Neuronal stem cell (in vitro differentiated cells): Measurements from ENCODE around the gene SREK1.

Experiments
- DNase-seq: peaks from one replicate; pipeline ENCODE4 v3.0.0-alpha.2; 2013; ENCODE audit warnings: low spot score
- H2AFZ ChIP-seq: one replicate; pipeline ENCODE4 v1.6.1; 2013; ENCODE audit warnings: mild to moderate bottlenecking, low read length, inconsistent platforms
- H2AK5ac ChIP-seq: 2 replicates; pipeline ENCODE4 v1.6.1; 2013; ENCODE audit warnings: low read depth, mild to moderate bottlenecking, inconsistent platforms, low read length, moderate library complexity, mixed read lengths
- H2BK120ac ChIP-seq: 2 replicates; pipeline ENCODE4 v1.6.1; 2013; ENCODE audit warnings: low read depth, mild to moderate bottlenecking, inconsistent platforms, low read length, moderate library complexity, mixed read lengths
- H2BK12ac ChIP-seq: one replicate; pipeline ENCODE4 v1.6.1; 2013; ENCODE audit warnings: low read length, inconsistent platforms
- H2BK15ac ChIP-seq: 2 replicates; pipeline ENCODE4 v1.6.1; 2013; ENCODE audit warnings: mild to moderate bottlenecking, low read length, inconsistent platforms, mixed read lengths
- H2BK5ac ChIP-seq: one replicate; pipeline ENCODE4 v1.6.1; 2013; ENCODE audit warnings: inconsistent platforms, mild to moderate bottlenecking, low read length, moderate library complexity
- H3K14ac ChIP-seq: one replicate; pipeline ENCODE4 v1.6.1; 2013; ENCODE audit warnings: low read length, inconsistent platforms
- H3K18ac ChIP-seq: 2 replicates; pipeline ENCODE4 v1.6.1; 2013; ENCODE audit warnings: low read length, inconsistent platforms
- H3K23ac ChIP-seq: 2 replicates; pipeline ENCODE4 v1.6.1; 2013; ENCODE audit warnings: low read depth, mild to moderate bottlenecking, mixed read lengths, low read length, inconsistent platforms; ENCODE audit not compliant: poor library complexity
- H3K27ac ChIP-seq: replicated peaks from 3 replicates; pipeline ENCODE4 v1.5.1; 2013; ENCODE audit warnings: low read length, inconsistent platforms
- H3K27me3 ChIP-seq, 3 experiments: 2 replicates each; pipeline ENCODE4 v1.6.1; 2013; ENCODE audit warnings: low read length in 3 of 3, mild to moderate bottlenecking in 2 of 3, inconsistent platforms in 1 of 3, low read depth in 1 of 3, mixed read lengths in 1 of 3, moderate library complexity in 1 of 3; ENCODE audit not compliant: control insufficient read depth in 3 of 3, insufficient read depth in 3 of 3
- H3K36me3 ChIP-seq, 2 donors: replicated peaks in 1 of 2; 2 replicates each; pipeline ENCODE4 v1.6.1; 2013; ENCODE audit warnings: low read length in 2 of 2; ENCODE audit not compliant: control insufficient read depth in 2 of 2, insufficient read depth in 2 of 2
- H3K4ac ChIP-seq: 2 replicates; pipeline ENCODE4 v1.6.1; 2013; ENCODE audit warnings: inconsistent platforms, mild to moderate bottlenecking, low read length, moderate library complexity
- H3K4me1 ChIP-seq, 2 donors: 1 replicate in 1 of 2; 2 replicates in 1 of 2; pipeline ENCODE4 v1.6.1; 2013; ENCODE audit warnings: low read length in 2 of 2, low read depth in 1 of 2; ENCODE audit not compliant: control insufficient read depth in 2 of 2, insufficient read depth in 1 of 2
- H3K4me2 ChIP-seq: one replicate; pipeline ENCODE4 v1.6.1; 2013; ENCODE audit warnings: mild to moderate bottlenecking, low read length, inconsistent platforms; ENCODE audit not compliant: insufficient read depth, poor library complexity, severe bottlenecking
- H3K4me3 ChIP-seq, 2 donors: 2 replicates each; pipeline ENCODE4 v1.5.1; 2013; ENCODE audit warnings: low read length in 2 of 2, mild to moderate bottlenecking in 2 of 2, inconsistent platforms in 1 of 2, moderate library complexity in 1 of 2
- H3K79me1 ChIP-seq: one replicate; pipeline ENCODE4 v1.6.1; 2013; ENCODE audit warnings: low read depth, mild to moderate bottlenecking, inconsistent platforms, low read length, moderate library complexity
- H3K9ac ChIP-seq: one replicate; pipeline ENCODE4 v1.6.1; 2013; ENCODE audit warnings: mild to moderate bottlenecking, low read depth, low read length, inconsistent platforms; ENCODE audit not compliant: poor library complexity
- H3K9me3 ChIP-seq, 2 donors: replicated peaks in 1 of 2; 2 replicates each; pipeline versions ENCODE3 to v1.6.1; 2013; ENCODE audit warnings: low read length in 2 of 2, mild to moderate bottlenecking in 2 of 2, inconsistent platforms in 1 of 2, low read depth in 1 of 2, mixed read lengths in 1 of 2, moderate library complexity in 1 of 2; ENCODE audit not compliant: control insufficient read depth in 2 of 2, insufficient read depth in 1 of 2
- H4K8ac ChIP-seq: one replicate; pipeline ENCODE4 v1.6.1; 2013; ENCODE audit warnings: low read depth, mild to moderate bottlenecking, inconsistent platforms, low read length, moderate library complexity
- H4K91ac ChIP-seq: one replicate; pipeline ENCODE4 v1.6.1; 2013; ENCODE audit warnings: low read length, low read depth, mild to moderate bottlenecking, inconsistent platforms; ENCODE audit not compliant: poor library complexity
- WGBS, 2 donors: extraction: QIAGEN DNeasy Blood & Tissue Kit; methylation state at CpG; one replicate each; pipeline ENCODE4 v1.1.7; 2013; ENCODE audit warnings: missing lambda C conversion rate in 2 of 2, mixed read lengths in 1 of 2; ENCODE audit not compliant: insufficient read length in 2 of 2, insufficient replicate concordance in 1 of 2; ENCODE audit errors: extremely low coverage in 2 of 2; 5-methylcytosine and 5-hydroxymethylcytosine counted together

Gene SREK1

DNA sequence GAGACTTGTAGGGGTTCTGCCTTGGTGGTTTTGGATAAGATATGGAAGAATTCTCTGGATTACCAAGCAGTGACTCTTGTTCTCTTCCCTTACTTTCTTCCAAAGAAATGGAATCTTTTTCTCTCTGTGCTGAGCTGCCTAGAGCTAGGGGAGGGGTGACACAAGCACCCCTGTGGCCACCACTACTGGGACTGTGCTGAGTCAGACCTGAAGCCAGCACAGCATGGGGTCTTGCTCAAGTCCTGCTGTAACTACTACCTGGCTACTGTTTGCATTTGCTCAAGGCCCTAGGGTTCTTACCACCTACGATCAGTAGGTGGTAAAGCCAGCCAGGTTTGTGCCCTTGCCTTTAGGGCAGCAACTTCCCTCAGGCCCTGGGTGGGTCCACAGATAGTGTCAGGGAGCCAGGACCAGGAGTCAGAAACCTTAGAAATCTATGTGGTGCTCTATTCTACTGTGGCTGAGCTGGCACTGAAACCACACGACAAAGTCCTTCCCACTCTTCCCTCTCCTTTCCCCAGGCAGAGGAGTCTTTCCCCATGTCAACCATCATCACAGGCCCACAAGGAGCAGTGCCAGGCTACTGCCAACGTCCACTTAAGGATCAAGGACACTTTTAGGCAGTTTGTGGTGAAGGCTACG, 53.8 kb downstream of the SREK1 start:
- Histone ChIP-seq H3K14ac (no peak overlapping the region), H3K4me3 (no peak overlapping the region), H2AK5ac (no peak overlapping the region), H3K4me2 (no peak overlapping the region), H3K27me3 (no peaks in the 10 kb centered on the region), H3K23ac (no peak overlapping the region), H2AFZ (no peak overlapping the region), H3K36me3 (no peaks in the 10 kb centered on the region), H3K4me1 (peaks cover 5% of the 10 kb centered on the region in 2 donors), H3K4ac (no peak overlapping the region), H3K9me3 (no peaks in the 10 kb centered on the region), H2BK5ac (no peak overlapping the region), H4K8ac (no peak overlapping the region), H4K91ac (no peak overlapping the region), H2BK15ac (no peak overlapping the region), H3K27ac (no peak overlapping the region), H3K18ac (no peak overlapping the region), H2BK120ac (no peak overlapping the region), H2BK12ac (no peak overlapping the region), H3K9ac (no peak overlapping the region), H3K79me1 (no peaks in the 10 kb centered on the region)
- no peak for DNase-seq
- no CpG with 5 or more reads among the region's 4 CpGs for WGBS, 2 donors

DNA sequence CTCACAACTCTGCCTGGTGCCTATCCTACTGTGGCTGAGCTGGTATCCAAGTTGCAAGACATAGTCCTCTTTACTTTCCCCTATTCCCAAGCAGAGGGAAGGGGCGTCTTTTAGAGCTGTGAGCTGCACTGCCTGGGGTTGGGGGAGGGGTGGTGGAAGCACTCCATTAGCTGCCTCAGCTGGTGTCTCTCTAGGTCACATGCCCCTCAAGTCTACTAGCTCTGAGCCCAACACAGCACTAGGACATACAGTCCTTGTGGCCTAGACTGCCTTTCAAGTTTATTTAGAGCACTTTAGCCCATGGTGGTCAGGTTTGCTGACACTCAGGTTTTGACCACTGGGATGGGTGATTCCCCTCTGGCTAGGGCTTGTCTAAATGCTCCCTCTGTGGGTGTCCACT, 54.7 kb downstream of the SREK1 start:
- Histone ChIP-seq H3K18ac (peak overlapping the region; percentile 59), H3K4me3 (no peak overlapping the region), H3K27me3 (no peaks in the 10 kb centered on the region), H3K27ac (no peak overlapping the region), H3K4me2 (no peak overlapping the region), H3K4ac (no peak overlapping the region), H3K9me3 (no peaks in the 10 kb centered on the region), H3K23ac (no peak overlapping the region), H2BK15ac (no peak overlapping the region), H4K91ac (no peak overlapping the region), H4K8ac (no peak overlapping the region), H2BK12ac (no peak overlapping the region), H2BK120ac (no peak overlapping the region), H2AFZ (peak overlapping the region; percentile 43), H3K14ac (no peak overlapping the region), H3K9ac (no peak overlapping the region), H2BK5ac (no peak overlapping the region), H3K4me1 (peaks cover 5% of the 10 kb centered on the region in 2 donors), H3K36me3 (no peaks in the 10 kb centered on the region), H2AK5ac (no peak overlapping the region), H3K79me1 (no peaks in the 10 kb centered on the region)
- DNase-seq: no peak
- WGBS, 2 donors: no CpG with 5 or more reads among the region's 1 CpG

DNA sequence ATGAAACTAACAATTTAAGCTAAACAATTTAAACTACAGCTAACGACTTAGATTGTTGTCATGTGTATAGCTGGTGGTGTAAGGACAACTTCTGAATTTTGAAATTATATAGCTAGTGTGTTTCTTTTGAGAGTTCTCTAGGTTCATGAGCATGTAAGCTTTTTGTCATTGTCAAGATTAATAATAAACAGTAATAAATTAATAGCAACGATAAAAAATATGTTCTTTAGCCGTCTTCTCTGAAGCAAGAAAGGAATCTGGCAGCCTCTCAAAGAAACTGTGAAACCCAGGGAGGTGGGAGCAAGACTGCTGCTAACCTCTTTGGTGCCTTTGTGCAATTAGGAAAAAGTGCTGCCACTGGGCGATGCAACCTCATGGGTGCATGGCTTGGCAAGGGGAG, 59.4 kb downstream of the SREK1 start:
- Histone ChIP-seq H3K9ac (no peak overlapping the region), H4K91ac (no peak overlapping the region)
- WGBS, 2 donors: no CpG with 5 or more reads among the region's 4 CpGs

DNA sequence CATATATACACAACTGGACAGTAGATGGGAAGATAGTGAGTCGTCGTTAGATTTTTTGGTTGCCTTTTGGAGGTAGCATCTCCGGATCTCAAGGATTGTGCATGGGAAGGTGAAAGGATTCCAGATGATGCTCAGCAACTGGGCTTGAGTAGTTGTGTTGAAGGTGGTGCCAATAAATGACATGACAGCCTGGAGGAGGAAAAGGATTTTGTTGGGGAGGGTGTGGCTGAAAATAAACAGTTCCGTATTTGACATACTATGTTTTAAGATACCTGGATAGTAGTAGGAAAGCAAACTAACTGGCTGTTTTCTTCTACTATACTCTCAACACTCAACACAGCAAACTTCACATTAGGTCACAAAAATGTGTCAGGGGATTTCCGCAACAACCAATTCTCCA, 62.4 kb downstream of the SREK1 start:
- no CpG with 5 or more reads among the region's 5 CpGs for WGBS, 2 donors
- no peak overlapping the region for H3K23ac ChIP-seq
- no peak overlapping the region for H2BK12ac ChIP-seq
- no peaks in the 10 kb centered on the region for H3K4me1 ChIP-seq
- H2BK5ac ChIP-seq: no peak overlapping the region
- no peak overlapping the region for H3K4me3 ChIP-seq
- no peak overlapping the region for H3K4ac ChIP-seq
- H2AFZ ChIP-seq: no peak overlapping the region
- H3K36me3 ChIP-seq: no peaks in the 10 kb centered on the region
- no peak overlapping the region for H3K4me2 ChIP-seq
- H2BK120ac ChIP-seq: no peak overlapping the region
- no peak overlapping the region for H3K27ac ChIP-seq
- H2BK15ac ChIP-seq: no peak overlapping the region
- H3K18ac ChIP-seq: no peak overlapping the region
- no peak overlapping the region for H3K14ac ChIP-seq
- no peaks in the 10 kb centered on the region for H3K9me3 ChIP-seq
- no peak overlapping the region for H2AK5ac ChIP-seq
- DNase-seq: no peak
- H4K91ac ChIP-seq: no peak overlapping the region
- no peaks in the 10 kb centered on the region for H3K79me1 ChIP-seq
- no peak overlapping the region for H4K8ac ChIP-seq
- H3K27me3 ChIP-seq: no peaks in the 10 kb centered on the region
- H3K9ac ChIP-seq: no peak overlapping the region

More for the DNA sequence above, 59.4 kb downstream of the SREK1 start:
- Histone ChIP-seq H3K4ac (no peak overlapping the region), H3K27ac (no peak overlapping the region), H3K9me3 (no peaks in the 10 kb centered on the region), H3K4me2 (no peak overlapping the region), H2BK120ac (no peak overlapping the region), H3K4me1 (peaks cover 5% of the 10 kb centered on the region in 2 donors), H2BK12ac (no peak overlapping the region), H3K18ac (no peak overlapping the region), H3K79me1 (no peaks in the 10 kb centered on the region), H2AK5ac (no peak overlapping the region), H3K36me3 (no peaks in the 10 kb centered on the region), H3K23ac (no peak overlapping the region), H2AFZ (no peak overlapping the region), H3K27me3 (no peaks in the 10 kb centered on the region), H2BK5ac (no peak overlapping the region), H3K14ac (no peak overlapping the region), H4K8ac (no peak overlapping the region), H2BK15ac (no peak overlapping the region), H3K4me3 (no peak overlapping the region)
- DNase-seq: no peak
